Measurements from ENCODE around the gene TMED3.

Gene TMED3

GRCh38 chr15:79310985-79311900, at the start of gene TMED3:
TSS of gene TMED3 (plus strand) at chr15:79311112. CDS start at chr15:79311250, 138 bp downstream.
- H3K27ac Mint-ChIP-seq, result peak within 1 kb of the TSS; percentile 76
- H3K36me3 Mint-ChIP-seq (ENCODE audit: low read depth), result peaks cover 24% of the 10 kb centered on the region
- peaks cover 21% of the 10 kb centered on the region for H3K4me1 Mint-ChIP-seq (ENCODE audit: low read depth)
- H3K9me3 Mint-ChIP-seq, result no peaks in the 10 kb centered on the region
- H3K4me3 Mint-ChIP-seq, result peak within 1 kb of the TSS; percentile 92
- peaks cover 16% of the 10 kb centered on the region for H3K27me3 Mint-ChIP-seq (ENCODE audit: low read depth)

DNA sequence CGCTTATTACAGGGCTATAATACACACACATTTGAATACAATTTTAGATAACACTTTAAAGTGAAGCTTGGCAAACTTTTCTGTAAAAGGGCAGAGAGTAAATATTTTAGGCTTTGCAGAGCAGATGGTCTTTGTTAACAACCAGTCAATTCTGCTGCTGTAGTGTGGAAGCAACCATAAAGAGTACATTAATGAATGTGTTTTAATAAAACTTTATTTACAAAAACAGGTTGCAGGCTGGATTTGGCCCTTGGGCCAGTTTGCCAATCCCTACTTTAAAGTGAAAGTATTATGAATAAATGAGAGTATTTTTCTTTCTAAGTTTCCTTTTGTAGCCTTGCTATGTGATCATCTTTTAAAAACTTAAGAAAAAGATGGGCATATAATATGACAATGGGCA, 49.1 kb upstream of the TMED3 start:
- Mint-ChIP-seq H3K9me3 (no peaks in the 10 kb centered on the region), H3K4me1 (ENCODE audit: low read depth) (no peaks in the 10 kb centered on the region), H3K27ac (no peak overlapping the region), H3K4me3 (no peak overlapping the region), H3K27me3 (ENCODE audit: low read depth) (peaks cover 8% of the 10 kb centered on the region), H3K36me3 (ENCODE audit: low read depth) (no peaks in the 10 kb centered on the region)

- peaks cover 18% of the 10 kb centered on the region for H3K27me3 Mint-ChIP-seq (ENCODE audit: low read depth)
- no peak overlapping the region for H3K4me3 Mint-ChIP-seq
- no peak overlapping the region for H3K27ac Mint-ChIP-seq
- no peaks in the 10 kb centered on the region for H3K9me3 Mint-ChIP-seq
- H3K36me3 Mint-ChIP-seq (ENCODE audit: low read depth), result no peaks in the 10 kb centered on the region
- H3K4me1 Mint-ChIP-seq (ENCODE audit: low read depth), result no peaks in the 10 kb centered on the region
These were observed 45.7 kb upstream of the TMED3 start for GRCh38 chr15:79265167-79265566.

DNA sequence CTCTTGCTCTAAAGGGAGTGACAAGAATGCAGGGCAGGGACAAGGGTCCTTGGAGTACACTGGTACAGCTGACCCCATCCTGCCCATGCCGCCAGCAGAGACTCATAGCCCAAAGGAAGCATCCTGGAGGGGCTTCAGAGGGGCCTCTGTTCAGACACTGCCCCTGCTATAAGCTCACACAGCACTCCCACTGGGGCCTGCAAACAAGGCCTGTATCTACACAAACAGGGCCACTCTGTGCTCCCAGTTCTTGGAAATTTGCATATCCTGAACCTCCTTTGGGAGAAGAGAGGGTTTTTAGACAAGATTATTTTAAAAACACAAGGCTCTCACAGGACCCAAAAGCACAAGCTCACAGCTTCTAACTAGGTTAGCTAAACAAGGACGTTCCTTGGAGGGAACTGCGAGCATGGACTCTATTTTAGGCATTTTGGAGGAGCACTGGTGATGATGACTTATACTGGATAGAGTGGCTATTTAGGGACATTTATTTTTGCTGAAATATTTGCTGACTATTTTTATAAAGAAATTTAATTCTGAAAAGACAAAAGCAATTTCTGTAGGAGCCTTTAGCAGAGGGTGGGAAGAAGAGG, 44.8 kb upstream of the TMED3 start:
- H3K36me3 Mint-ChIP-seq (ENCODE audit: low read depth), result no peaks in the 10 kb centered on the region
- no peaks in the 10 kb centered on the region for H3K9me3 Mint-ChIP-seq
- peaks cover 24% of the 10 kb centered on the region for H3K27me3 Mint-ChIP-seq (ENCODE audit: low read depth)
- H3K27ac Mint-ChIP-seq, result no peak overlapping the region
- no peak overlapping the region for H3K4me3 Mint-ChIP-seq
- H3K4me1 Mint-ChIP-seq (ENCODE audit: low read depth), result no peaks in the 10 kb centered on the region

- no peak within 1 kb of the TSS for H3K4me3 Mint-ChIP-seq
- peaks cover 3% of the 10 kb centered on the region for H3K36me3 Mint-ChIP-seq (ENCODE audit: low read depth)
- H3K27me3 Mint-ChIP-seq (ENCODE audit: low read depth), result peaks cover 69% of the 10 kb centered on the region
- peaks cover 2% of the 10 kb centered on the region for H3K4me1 Mint-ChIP-seq (ENCODE audit: low read depth)
- H3K9me3 Mint-ChIP-seq, result peaks cover 3% of the 10 kb centered on the region
- H3K27ac Mint-ChIP-seq, result no peak within 1 kb of the TSS
These were observed 28.3 kb upstream of the TMED3 start, which contains the start of gene ANKRD34C for GRCh38 chr15:79282371-79283251. TSS of gene ANKRD34C (plus strand) at chr15:79282722. CDS start at chr15:79293285, 10,563 bp downstream.

DNA sequence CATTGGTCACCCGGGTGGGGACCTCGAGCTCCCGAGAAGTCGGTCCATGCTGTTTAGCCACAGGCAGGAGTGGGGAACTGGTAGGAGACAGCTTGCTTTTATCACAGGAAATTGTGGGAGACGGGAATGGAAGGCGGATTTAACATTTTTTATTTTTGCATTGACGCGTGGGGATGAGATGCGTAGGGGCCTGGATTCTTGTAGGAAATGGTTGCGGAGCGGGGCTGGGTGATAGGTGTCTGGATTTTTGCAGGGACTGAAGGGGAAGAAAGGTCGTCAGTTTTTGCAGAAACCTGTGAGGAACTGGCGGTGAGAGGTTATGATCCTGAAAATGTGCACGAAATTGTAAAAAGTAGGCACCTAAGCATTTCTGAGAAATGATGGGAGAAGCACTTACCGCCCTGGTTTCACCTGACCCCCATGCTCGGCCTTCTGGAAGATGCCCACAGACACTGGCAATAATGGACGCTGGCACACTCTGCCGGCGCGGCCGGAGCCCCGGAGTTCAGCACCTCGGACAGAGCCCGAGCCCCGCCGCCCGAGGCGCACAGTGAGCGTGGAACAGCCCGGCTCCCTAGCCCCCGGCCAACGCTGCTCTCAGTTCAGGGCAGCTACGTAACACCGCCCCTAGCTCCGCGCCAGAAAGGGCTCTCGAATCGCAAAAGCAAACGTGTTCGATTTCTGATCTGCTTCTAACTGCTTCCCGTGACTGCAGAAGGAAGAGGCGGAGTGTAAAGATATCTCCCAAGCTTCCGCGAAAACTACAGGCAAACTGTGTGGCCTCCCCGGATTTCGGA, 27.5 kb upstream of the TMED3 start:
- no peak overlapping the region for H3K27ac Mint-ChIP-seq
- H3K9me3 Mint-ChIP-seq, result peaks cover 3% of the 10 kb centered on the region
- H3K36me3 Mint-ChIP-seq (ENCODE audit: low read depth), result peaks cover 3% of the 10 kb centered on the region
- H3K4me1 Mint-ChIP-seq (ENCODE audit: low read depth), result peaks cover 2% of the 10 kb centered on the region
- peaks cover 69% of the 10 kb centered on the region for H3K27me3 Mint-ChIP-seq (ENCODE audit: low read depth)
- no peak overlapping the region for H3K4me3 Mint-ChIP-seq

DNA sequence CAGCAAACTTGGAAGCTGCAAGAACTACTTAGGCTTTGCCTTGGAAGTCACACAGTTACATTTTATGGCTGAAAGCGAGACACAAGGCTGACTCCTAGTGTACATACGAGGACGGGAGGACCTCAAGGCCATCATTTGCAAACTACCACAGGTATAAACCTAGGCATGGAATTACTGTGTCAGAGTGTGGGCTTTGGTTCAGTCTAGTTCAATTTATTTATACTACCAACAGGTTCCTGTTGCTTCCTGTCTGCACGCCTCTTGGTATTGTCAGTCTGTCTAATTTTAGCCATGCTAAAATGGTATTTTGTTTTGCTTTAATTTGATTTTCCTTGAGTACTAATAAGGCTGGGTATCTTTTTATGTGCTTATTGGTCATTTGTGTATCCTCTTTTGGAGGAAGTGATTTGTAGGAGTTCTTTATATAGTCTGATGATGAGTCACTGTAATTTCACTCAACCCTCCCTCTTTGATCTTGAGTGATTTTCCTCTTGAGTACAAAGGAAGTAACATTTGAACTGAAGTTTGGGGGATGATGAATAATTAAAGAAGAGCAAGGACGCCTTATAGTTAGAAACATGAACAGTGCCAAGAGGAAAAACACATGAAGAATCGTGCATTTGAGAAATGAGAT, 20.2 kb upstream of the TMED3 start:
- H3K27me3 Mint-ChIP-seq (ENCODE audit: low read depth), result peaks cover 13% of the 10 kb centered on the region
- H3K4me3 Mint-ChIP-seq, result no peak overlapping the region
- no peaks in the 10 kb centered on the region for H3K36me3 Mint-ChIP-seq (ENCODE audit: low read depth)
- H3K27ac Mint-ChIP-seq, result no peak overlapping the region
- peaks cover 3% of the 10 kb centered on the region for H3K4me1 Mint-ChIP-seq (ENCODE audit: low read depth)
- no peaks in the 10 kb centered on the region for H3K9me3 Mint-ChIP-seq

DNA sequence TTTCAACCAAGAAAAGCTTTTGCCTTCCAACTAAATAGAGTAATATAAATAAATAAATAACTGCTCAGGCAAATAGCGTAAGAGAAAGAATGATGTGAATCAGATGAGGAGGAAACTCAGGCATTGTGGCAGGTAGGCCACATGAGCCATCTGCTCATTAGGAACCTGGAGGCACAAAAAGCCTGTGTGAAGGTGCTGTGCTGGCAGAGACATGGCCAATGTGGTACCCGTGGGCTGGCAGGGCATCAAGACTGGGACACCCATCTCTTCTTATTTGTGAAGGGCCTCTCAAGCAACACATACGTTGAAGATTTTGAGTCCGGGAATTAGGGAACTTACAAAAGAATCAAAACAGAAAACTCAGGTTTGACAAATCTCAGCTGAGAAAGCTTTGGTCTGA, 18.9 kb upstream of the TMED3 start:
- no peak overlapping the region for H3K27ac Mint-ChIP-seq
- H3K4me3 Mint-ChIP-seq, result no peak overlapping the region
- H3K9me3 Mint-ChIP-seq, result no peaks in the 10 kb centered on the region
- peaks cover 3% of the 10 kb centered on the region for H3K4me1 Mint-ChIP-seq (ENCODE audit: low read depth)
- peaks cover 9% of the 10 kb centered on the region for H3K27me3 Mint-ChIP-seq (ENCODE audit: low read depth)
- H3K36me3 Mint-ChIP-seq (ENCODE audit: low read depth), result no peaks in the 10 kb centered on the region

- Mint-ChIP-seq H3K36me3 (ENCODE audit: low read depth) (no peaks in the 10 kb centered on the region), H3K9me3 (no peaks in the 10 kb centered on the region), H3K27me3 (ENCODE audit: low read depth) (peaks cover 19% of the 10 kb centered on the region), H3K4me1 (ENCODE audit: low read depth) (peaks cover 3% of the 10 kb centered on the region), H3K27ac (no peak overlapping the region), H3K4me3 (no peak overlapping the region)
These were observed 16.8 kb upstream of the TMED3 start for GRCh38 chr15:79294075-79294474.

- H3K4me3 Mint-ChIP-seq, result no peak overlapping the region
- no peaks in the 10 kb centered on the region for H3K36me3 Mint-ChIP-seq (ENCODE audit: low read depth)
- peaks cover 33% of the 10 kb centered on the region for H3K27me3 Mint-ChIP-seq (ENCODE audit: low read depth)
- no peaks in the 10 kb centered on the region for H3K9me3 Mint-ChIP-seq
- H3K4me1 Mint-ChIP-seq (ENCODE audit: low read depth), result no peaks in the 10 kb centered on the region
- H3K27ac Mint-ChIP-seq, result no peak overlapping the region
These were observed 14.3 kb upstream of the TMED3 start for GRCh38 chr15:79296583-79296982.

- Mint-ChIP-seq H3K27me3 (ENCODE audit: low read depth) (peaks cover 51% of the 10 kb centered on the region), H3K4me3 (no peak overlapping the region), H3K9me3 (no peaks in the 10 kb centered on the region), H3K27ac (no peak overlapping the region), H3K36me3 (ENCODE audit: low read depth) (no peaks in the 10 kb centered on the region), H3K4me1 (ENCODE audit: low read depth) (no peaks in the 10 kb centered on the region)
These were observed 11.6 kb upstream of the TMED3 start for GRCh38 chr15:79299126-79299840.

DNA sequence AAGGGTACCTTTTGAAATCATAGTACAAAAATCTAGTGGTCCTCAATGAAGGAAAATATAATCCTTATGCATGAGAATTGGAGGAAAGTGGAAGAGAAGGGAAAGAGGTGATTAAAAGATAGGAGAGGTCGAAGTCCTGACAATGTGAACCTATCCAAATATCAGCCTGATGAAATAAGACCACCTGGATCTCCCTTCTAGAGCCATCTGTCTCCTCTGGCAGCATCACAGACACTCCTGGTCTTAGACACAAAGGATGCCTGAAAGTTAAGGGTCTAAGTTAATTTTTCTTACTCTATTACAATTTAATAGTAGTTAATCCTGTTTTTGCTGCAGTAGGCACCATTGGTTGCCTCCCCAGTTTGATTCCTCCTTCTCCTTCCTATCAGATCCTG, 11.1 kb upstream of the TMED3 start:
- Mint-ChIP-seq H3K27me3 (ENCODE audit: low read depth) (peaks cover 57% of the 10 kb centered on the region), H3K27ac (no peak overlapping the region), H3K36me3 (ENCODE audit: low read depth) (no peaks in the 10 kb centered on the region), H3K4me3 (no peak overlapping the region), H3K9me3 (no peaks in the 10 kb centered on the region), H3K4me1 (ENCODE audit: low read depth) (no peaks in the 10 kb centered on the region)

GRCh38 chr15:79307251-79307650, 3.7 kb upstream of the TMED3 start:
- Mint-ChIP-seq H3K4me3 (no peak overlapping the region), H3K36me3 (ENCODE audit: low read depth) (peaks cover 1% of the 10 kb centered on the region), H3K4me1 (ENCODE audit: low read depth) (peaks cover 7% of the 10 kb centered on the region), H3K27ac (no peak overlapping the region), H3K9me3 (no peaks in the 10 kb centered on the region), H3K27me3 (ENCODE audit: low read depth) (peaks cover 43% of the 10 kb centered on the region)

Measured in T-helper 1 cell treated with Interleukin-12 subunit alpha and Interleukin-12 subunit beta and Interleukin-4 antibody, amounts not matched to agents 30 μg/mL and 1 μg/mL, for 36 hours (primary cell).